Skeletal muscle tissue (tissue), 4 donors: ENCODE results near the gene MSI2. TPM values are rescaled to one million over a fixed set of nuclear protein-coding genes. Genes with fewer than 3 reads are reported as not detected.

ENCODE experiments used
- H3K27ac ChIP-seq: one replicate; pipeline ENCODE4 v1.7.0; 2013; ENCODE audit warnings: mild to moderate bottlenecking, low read depth, low read length, inconsistent platforms
- H3K27me3 ChIP-seq, 3 donors: one replicate each; pipeline ENCODE4 v1.7.0; 2013; ENCODE audit warnings: low read length in 3 of 3; ENCODE audit not compliant: control insufficient read depth in 3 of 3, insufficient read depth in 3 of 3
- H3K36me3 ChIP-seq, 3 donors: one replicate each; pipeline ENCODE4 v1.7.0; 2013; ENCODE audit warnings: low read length in 3 of 3; ENCODE audit not compliant: control insufficient read depth in 3 of 3, insufficient read depth in 3 of 3
- H3K4me1 ChIP-seq, 3 donors: one replicate each; pipeline ENCODE4 v1.7.0; 2013; ENCODE audit warnings: low read length in 3 of 3, mild to moderate bottlenecking in 3 of 3; ENCODE audit not compliant: control insufficient read depth in 3 of 3, insufficient read depth in 3 of 3
- H3K4me3 ChIP-seq, 3 donors: one replicate each; pipeline ENCODE4 v1.7.0; 2013; ENCODE audit warnings: low read length in 3 of 3
- H3K9ac ChIP-seq, 3 donors: one replicate each; pipeline ENCODE4 v1.7.0; 2013; ENCODE audit warnings: low read length in 3 of 3, mild to moderate bottlenecking in 3 of 3, moderate library complexity in 2 of 3, low read depth in 1 of 3
- H3K9me3 ChIP-seq, 3 donors: one replicate each; pipeline ENCODE4 v1.7.0; 2013; ENCODE audit warnings: low read length in 3 of 3; ENCODE audit not compliant: control insufficient read depth in 3 of 3
- total RNA-seq: library from RNA; depleted of rRNA; stranded (reverse); fragments of >200 nt; gene quantifications from one replicate; pipeline ENCODE4 v1.2.3, GENCODE V29; 2014
- donor health status: Osteomylitis.

Gene MSI2
- total RNA-seq, 1 donor from 2014 or later = 20.4 TPM

DNA sequence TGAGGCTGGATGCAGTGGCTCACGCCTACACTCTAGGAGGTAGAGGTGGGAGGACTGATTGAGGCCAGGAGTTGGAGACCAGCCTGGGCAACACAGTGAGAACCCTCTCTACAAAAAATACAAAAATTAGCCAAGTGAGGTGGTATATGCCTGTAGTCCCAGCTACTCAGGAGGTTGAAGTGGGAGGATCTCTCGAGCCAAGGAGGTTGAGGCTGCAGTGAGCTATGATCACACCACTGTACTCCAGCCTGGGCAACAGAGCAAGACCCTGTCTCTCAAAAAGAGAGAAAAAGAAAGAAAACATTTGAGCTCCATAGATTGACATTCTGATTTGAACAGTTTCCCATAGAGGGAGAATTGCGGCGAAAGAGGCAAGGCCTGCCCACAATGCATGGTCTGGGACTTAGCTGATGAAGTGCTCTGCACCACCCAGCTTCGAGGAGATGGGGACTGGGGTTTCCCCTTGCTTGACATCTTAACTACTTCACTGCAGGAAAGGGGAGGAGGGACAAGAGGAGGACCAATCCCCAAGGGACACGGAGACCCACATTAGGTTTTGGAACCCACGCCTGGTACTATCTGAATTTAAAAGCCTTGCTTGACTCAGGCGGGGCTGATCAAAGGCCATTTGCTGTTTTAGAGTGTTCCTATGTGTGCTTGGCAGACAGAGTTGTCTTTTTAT lies 21.7 kb downstream of the MSI2 start:
- Histone ChIP-seq H3K36me3 (peaks cover 3 to 15% (median 6%) of the 10 kb centered on the region in 3 donors), H3K27ac (no peak overlapping the region), H3K4me1 (peaks cover 34 to 68% (median 46%) of the 10 kb centered on the region in 3 donors), H3K4me3 (no peak overlapping the region), H3K9me3 (no peaks in the 10 kb centered on the region), H3K27me3 (no peaks in the 10 kb centered on the region), H3K9ac (no peak overlapping the region)

DNA sequence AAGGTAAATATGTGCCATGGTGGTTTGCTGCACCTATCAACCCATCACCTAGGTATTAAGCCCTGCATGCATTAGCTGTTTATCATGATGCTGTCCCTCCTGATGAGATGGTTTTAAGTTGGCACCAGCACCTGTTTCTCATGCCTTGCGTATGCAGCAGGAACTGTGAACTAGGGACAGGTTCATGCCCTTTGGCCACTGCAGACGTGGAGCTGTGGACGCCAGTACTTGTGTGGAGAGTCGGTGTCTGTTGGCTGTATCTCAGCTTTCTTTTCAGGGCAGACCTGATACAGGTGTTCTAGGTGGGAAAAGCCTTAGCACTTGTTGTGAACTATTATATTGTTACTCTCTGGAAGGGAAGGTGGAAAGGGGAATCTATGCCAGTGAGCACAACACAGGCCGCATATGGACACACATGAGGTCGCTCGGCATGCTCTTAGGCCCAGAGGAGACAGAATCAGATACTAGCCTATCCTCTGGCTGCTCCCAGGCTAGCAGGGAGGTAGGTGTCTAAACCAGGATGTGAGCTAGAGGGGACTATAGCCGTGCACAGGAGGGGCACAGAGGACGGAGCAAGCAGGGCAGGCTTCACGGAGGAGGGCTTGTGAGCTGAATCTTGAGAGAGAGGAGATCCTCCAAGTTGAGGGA lies 22.5 kb downstream of the MSI2 start:
- no peak overlapping the region for H3K27ac ChIP-seq
- H3K4me1 ChIP-seq = peaks cover 34 to 74% (median 51%) of the 10 kb centered on the region in 3 donors
- peaks cover 3 to 15% (median 6%) of the 10 kb centered on the region in 3 donors for H3K36me3 ChIP-seq
- H3K9me3 ChIP-seq = no peaks in the 10 kb centered on the region
- H3K27me3 ChIP-seq = no peaks in the 10 kb centered on the region
- H3K9ac ChIP-seq = peak overlapping the region in 2 of 3 donors; percentile 13 to 25
- H3K4me3 ChIP-seq = no peak overlapping the region

DNA sequence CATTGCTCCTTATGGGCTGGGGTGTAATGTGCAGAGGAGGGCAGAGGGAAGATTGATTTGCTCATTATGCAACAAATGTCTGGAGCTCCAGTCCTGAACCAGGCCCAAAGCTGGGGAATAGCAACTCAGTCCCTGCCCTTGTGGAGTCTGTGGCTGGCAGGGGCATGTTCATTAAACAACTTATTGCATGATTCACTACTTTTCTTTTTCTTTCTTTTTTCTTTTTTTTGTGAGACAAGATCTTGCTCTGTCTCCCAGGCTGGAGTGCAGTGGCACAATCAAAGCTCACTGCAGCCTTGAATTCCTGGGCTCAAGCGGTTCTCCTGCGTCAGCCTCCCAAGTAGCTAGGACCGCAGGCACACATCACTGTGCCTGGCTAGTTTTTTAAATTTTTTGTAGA lies 23.1 kb downstream of the MSI2 start:
- H3K27me3 ChIP-seq = no peaks in the 10 kb centered on the region
- H3K27ac ChIP-seq = no peak overlapping the region
- no peaks in the 10 kb centered on the region for H3K9me3 ChIP-seq
- H3K9ac ChIP-seq = peak overlapping the region in 1 of 3 donors; percentile 25
- no peak overlapping the region for H3K4me3 ChIP-seq
- peaks cover under 1 to 11% (median 6%) of the 10 kb centered on the region in 3 donors for H3K36me3 ChIP-seq
- H3K4me1 ChIP-seq = peaks cover 34 to 72% (median 51%) of the 10 kb centered on the region in 3 donors

DNA sequence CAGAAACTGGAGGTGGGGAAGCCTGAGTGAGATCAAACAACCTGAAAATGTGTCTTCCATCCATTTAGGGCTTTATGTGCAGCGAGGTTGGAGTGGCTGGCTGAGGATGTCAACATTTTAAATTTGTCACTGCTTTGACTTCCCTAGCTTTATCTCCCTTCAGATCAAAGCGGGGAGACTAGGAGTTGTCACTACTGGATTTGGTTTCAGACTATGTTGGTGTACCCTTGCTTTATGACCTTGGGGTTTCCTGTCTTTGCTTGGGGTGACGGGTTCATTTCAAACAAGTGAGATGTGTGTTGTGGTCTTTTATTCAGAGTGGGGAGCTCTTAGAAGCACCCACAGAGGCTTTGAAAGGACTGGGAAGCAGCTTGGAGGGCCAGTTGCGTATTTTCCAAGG lies 25.6 kb downstream of the MSI2 start:
- Histone ChIP-seq H3K9ac (peak overlapping the region; percentile 1 to 68 (median 43)), H3K4me3 (peak overlapping the region in 1 of 3 donors; percentile 29), H3K27ac (peak overlapping the region; percentile 79), H3K36me3 (peaks cover 0 to 11% (median 6%) of the 10 kb centered on the region in 3 donors), H3K4me1 (peaks cover 32 to 68% (median 57%) of the 10 kb centered on the region in 3 donors), H3K9me3 (no peaks in the 10 kb centered on the region), H3K27me3 (no peaks in the 10 kb centered on the region)

DNA sequence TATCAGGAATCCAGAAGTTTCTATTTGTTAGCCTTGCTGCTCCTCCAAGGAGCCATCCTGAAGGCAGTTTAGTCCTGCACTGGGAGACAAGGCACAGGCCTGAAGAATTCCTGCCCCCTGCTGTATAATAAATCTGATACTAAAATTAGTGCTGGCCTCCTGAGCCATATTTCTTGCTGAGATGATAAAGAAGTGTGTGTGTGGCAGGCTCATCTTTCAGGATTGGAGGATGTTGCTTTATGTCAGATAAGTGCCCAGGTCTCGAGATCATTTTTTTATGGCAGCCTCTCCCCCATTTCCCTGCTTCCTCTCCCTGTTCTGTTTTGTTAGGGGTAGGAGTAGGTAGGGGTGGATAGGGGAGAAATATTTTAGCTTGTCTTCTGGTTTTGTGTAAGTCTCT lies 26.0 kb downstream of the MSI2 start:
- peak overlapping the region; percentile 1 to 68 (median 43) for H3K9ac ChIP-seq
- H3K27me3 ChIP-seq = no peaks in the 10 kb centered on the region
- H3K27ac ChIP-seq = peak overlapping the region; percentile 79
- peaks cover 0 to 11% (median 6%) of the 10 kb centered on the region in 3 donors for H3K36me3 ChIP-seq
- peaks cover 33 to 71% (median 60%) of the 10 kb centered on the region in 3 donors for H3K4me1 ChIP-seq
- no peak overlapping the region for H3K4me3 ChIP-seq
- H3K9me3 ChIP-seq = no peaks in the 10 kb centered on the region

DNA sequence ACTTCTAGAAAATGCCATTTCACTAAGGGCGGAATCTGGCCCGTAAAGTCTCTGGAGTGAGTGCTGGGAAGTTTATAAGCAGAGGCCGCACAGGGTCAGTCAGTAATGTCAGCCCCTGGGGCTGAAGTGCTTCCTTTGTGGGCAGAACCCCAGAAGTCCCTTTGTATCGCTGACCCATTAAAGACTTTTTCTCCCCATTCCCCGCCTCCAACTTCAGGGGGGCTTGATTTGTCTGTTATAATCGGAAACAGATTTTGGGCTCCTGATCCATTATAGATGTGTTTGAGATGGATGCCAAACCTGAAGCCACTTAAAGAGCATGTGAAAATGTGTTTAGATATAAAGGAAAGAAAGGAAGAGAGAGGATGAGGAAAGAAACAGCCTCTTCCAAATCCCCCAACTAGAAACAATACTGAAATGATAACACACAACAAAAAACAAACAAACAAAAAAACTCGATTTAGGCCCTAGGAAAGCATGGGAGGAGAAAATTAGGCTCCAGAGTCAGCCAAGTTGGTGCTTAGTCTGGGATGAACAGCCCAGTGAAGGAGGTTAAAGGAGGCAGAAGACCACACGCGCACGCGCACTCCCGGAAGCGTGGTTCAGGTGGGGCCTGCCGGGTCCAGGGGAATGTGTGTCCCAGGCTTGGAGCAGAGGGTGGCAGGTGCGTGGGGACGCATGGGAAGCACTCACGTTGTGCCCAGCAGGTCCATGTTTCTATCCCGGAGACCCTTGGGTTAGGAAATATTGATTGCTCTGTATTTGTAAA lies 27.1 kb downstream of the MSI2 start:
- H3K9me3 ChIP-seq = no peaks in the 10 kb centered on the region
- peak overlapping the region in 2 of 3 donors; percentile 26 to 32 for H3K9ac ChIP-seq
- peaks cover 0 to 9% (median 4%) of the 10 kb centered on the region in 3 donors for H3K36me3 ChIP-seq
- H3K27me3 ChIP-seq = no peaks in the 10 kb centered on the region
- H3K27ac ChIP-seq = peak overlapping the region; percentile 79
- no peak overlapping the region for H3K4me3 ChIP-seq
- H3K4me1 ChIP-seq = peaks cover 43 to 78% (median 71%) of the 10 kb centered on the region in 3 donors

DNA sequence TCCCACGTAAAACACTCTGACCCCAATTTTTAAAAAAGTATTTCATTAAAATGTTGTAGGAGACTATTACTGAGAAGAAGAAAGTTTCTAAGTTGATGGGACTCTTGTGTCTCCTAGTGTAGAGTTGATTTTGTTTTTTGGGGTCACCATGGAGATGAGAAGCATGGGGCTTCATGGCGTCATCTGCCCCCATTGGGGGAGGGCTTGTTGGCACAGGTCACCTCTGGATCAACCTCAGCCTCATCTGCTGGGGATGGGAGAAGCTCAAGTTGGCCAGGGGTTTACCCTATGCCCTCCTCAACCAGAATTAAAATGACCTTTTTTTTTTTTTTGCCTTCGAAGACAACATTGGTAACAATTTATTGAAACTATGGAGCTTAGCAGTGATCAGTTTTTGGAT lies 28.3 kb downstream of the MSI2 start:
- Histone ChIP-seq H3K27me3 (no peaks in the 10 kb centered on the region), H3K36me3 (peaks cover 0 to 3% (median 0%) of the 10 kb centered on the region in 3 donors), H3K4me1 (peaks cover 46 to 79% (median 73%) of the 10 kb centered on the region in 3 donors), H3K9me3 (no peaks in the 10 kb centered on the region), H3K4me3 (no peak overlapping the region), H3K27ac (peak overlapping the region; percentile 59), H3K9ac (no peak overlapping the region)

DNA sequence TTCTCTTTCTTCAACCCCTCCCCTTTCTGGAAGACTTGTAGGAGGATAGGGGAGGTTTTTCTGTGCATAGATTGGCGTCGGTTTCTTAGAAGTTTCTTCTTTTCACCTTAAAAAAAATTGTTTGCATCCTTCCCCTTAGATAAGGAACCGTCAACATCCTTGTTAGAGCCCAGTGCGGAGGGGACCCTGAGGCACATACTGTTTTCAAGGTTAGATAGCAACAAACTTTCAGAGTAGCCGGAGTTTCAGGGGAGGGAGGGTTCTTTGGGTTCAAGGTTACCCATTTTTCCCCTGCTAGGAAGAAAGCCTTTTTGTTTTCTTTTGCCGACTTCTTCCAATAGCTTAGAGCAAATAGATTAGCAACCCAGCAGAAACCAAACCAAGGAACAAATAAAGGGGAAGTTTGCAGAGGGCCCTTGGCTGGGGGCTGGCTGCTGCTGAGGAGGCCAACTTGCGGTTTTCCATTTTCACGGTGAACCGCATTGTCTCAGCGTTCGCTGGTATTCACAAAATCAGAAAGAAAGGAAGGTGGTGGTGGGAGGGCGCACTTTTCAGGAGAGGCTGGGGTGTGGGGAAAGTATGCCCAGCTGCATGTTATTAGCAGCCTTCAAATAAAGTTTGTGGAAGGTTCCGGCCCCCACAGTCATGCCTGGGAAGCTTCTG lies 28.8 kb downstream of the MSI2 start:
- Histone ChIP-seq H3K36me3 (peaks cover 0 to 6% (median 0%) of the 10 kb centered on the region in 3 donors), H3K9ac (peak overlapping the region in 1 of 3 donors; percentile 57), H3K4me3 (no peak overlapping the region), H3K4me1 (peaks cover 51 to 79% (median 76%) of the 10 kb centered on the region in 3 donors), H3K9me3 (no peaks in the 10 kb centered on the region), H3K27ac (peak overlapping the region; percentile 59), H3K27me3 (no peaks in the 10 kb centered on the region)

DNA sequence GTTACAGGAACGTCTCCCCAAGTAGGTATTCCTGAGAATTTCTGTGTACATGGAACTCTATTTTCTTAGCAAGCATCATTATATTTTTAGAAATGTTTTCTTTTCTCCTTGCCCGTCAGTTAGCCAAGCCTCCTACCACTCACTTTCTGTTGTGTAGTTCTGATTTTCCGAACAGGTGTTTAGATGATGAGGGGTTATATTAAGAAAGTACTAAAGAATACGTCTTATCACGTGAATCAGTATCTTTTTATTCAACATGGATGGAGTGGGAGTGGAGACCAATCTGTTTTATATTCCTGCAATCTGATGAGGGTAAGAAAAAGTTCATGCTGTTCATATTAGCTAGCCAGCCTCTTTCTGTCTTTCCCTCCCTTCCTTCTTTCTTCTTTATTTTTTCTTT lies 29.4 kb downstream of the MSI2 start:
- Histone ChIP-seq H3K27me3 (no peaks in the 10 kb centered on the region), H3K4me3 (no peak overlapping the region), H3K9me3 (no peaks in the 10 kb centered on the region), H3K9ac (peak overlapping the region in 2 of 3 donors; percentile 45 to 57), H3K27ac (peak overlapping the region; percentile 59), H3K36me3 (peaks cover 0 to 6% (median 0%) of the 10 kb centered on the region in 3 donors), H3K4me1 (peaks cover 50 to 81% (median 72%) of the 10 kb centered on the region in 3 donors)
